Measurements from ENCODE around the gene ADTRP. TPM values are rescaled to one million over a fixed set of nuclear protein-coding genes. Genes with fewer than 3 reads are reported as not detected.

ADTRP gene
- total and polyA plus RNA-seq, 2 of the 13 experiments (the other 11 are each of a cell fraction or from before 2014, with no cell fraction given), result not detected

DNA sequence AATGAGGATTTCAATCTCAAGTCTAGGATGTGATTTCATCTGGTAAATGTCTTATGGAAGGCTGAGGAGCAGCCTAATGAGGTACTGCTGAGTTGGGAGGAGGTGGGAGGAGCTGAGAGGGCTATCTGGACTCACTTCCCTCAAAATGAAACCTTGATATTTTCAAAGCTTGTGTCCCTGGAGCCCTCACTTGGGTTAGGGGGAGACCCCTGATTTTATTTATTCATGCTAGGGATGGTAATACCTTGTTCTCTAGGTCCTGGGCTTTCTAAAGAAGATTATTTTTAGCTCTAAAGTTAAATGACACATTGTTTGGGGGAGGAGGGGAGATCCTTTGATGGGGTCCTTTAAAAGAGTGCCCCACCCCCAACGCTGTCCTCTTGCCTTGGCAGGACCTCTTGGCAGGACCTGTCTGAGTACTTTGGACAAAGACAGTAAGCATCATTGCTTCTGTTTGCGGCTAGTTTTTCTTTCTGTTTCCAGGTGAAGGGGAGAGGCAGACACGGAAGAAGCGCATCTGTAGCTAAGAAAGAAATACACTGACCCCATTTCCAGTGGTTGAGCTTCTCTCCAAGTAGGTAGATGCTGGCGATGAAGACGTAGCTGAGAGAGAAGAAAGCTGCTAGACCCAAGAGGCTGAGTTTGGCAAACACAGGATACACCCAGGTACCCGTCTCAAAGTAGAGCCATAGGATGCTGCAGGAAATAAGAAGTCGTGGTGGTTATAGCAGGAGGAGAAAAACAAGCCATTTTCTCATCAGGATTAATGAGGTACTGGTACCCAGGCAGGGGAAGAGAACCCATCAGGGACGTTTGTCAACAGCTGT is 55.6 kb downstream of the ADTRP start (continued):
- TF ChIP-seq, protein P1, sequence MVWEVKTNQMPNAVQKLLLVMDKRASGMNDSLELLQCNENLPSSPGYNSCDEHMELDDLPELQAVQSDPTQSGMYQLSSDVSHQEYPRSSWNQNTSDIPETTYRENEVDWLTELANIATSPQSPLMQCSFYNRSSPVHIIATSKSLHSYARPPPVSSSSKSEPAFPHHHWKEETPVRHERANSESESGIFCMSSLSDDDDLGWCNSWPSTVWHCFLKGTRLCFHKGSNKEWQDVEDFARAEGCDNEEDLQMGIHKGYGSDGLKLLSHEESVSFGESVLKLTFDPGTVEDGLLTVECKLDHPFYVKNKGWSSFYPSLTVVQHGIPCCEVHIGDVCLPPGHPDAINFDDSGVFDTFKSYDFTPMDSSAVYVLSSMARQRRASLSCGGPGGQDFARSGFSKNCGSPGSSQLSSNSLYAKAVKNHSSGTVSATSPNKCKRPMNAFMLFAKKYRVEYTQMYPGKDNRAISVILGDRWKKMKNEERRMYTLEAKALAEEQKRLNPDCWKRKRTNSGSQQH (CRISPR knock-in tag; IDR thresholded peaks at IDR 0.05; ENCODE audit: low read depth), result no peak
- TF ChIP-seq ZNF782 (CRISPR knock-in tag; IDR thresholded peaks at IDR 0.05; ENCODE audit: borderline replicate concordance), result no peak
- no peak for TF ChIP-seq TBL1XR1 (IDR thresholded peaks at IDR 0.05; ENCODE audit: borderline replicate concordance, low read length, partially characterized antibody)
- TF ChIP-seq, protein P2, sequence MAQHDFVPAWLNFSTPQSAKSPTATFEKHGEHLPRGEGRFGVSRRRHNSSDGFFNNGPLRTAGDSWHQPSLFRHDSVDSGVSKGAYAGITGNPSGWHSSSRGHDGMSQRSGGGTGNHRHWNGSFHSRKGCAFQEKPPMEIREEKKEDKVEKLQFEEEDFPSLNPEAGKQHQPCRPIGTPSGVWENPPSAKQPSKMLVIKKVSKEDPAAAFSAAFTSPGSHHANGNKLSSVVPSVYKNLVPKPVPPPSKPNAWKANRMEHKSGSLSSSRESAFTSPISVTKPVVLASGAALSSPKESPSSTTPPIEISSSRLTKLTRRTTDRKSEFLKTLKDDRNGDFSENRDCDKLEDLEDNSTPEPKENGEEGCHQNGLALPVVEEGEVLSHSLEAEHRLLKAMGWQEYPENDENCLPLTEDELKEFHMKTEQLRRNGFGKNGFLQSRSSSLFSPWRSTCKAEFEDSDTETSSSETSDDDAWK (CRISPR knock-in tag; IDR thresholded peaks at IDR 0.05), result no peak
- TF ChIP-seq ZNF615 (CRISPR knock-in tag; IDR thresholded peaks at IDR 0.05; ENCODE audit: borderline replicate concordance), result no peak
- TF ChIP-seq ZNF235 (CRISPR knock-in tag; IDR thresholded peaks at IDR 0.05; ENCODE audit: borderline replicate concordance), result no peak

DNA sequence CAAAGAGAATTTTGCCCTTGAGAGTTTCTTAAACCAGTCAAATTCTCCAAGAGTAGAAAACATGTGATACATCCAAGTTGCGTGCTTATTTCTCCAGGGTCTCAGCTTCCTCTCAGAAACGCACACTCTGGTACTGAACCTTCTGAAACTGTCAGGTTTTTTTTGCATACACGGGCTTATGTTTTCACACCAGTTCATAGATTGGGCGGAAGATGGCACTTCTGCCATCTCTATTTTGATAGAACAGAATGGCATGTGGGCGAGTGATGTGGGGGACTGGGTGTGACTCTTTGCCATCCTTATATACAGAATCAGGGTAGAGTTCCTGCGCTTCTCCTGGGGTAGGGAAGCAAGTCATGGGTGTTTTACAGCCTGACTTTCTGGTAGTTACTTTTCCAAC is 56.4 kb downstream of the ADTRP start:
- no peak overlapping the region for H3K4me2 ChIP-seq (ENCODE audit: low read depth, low read length)
- TF ChIP-seq, protein P3, sequence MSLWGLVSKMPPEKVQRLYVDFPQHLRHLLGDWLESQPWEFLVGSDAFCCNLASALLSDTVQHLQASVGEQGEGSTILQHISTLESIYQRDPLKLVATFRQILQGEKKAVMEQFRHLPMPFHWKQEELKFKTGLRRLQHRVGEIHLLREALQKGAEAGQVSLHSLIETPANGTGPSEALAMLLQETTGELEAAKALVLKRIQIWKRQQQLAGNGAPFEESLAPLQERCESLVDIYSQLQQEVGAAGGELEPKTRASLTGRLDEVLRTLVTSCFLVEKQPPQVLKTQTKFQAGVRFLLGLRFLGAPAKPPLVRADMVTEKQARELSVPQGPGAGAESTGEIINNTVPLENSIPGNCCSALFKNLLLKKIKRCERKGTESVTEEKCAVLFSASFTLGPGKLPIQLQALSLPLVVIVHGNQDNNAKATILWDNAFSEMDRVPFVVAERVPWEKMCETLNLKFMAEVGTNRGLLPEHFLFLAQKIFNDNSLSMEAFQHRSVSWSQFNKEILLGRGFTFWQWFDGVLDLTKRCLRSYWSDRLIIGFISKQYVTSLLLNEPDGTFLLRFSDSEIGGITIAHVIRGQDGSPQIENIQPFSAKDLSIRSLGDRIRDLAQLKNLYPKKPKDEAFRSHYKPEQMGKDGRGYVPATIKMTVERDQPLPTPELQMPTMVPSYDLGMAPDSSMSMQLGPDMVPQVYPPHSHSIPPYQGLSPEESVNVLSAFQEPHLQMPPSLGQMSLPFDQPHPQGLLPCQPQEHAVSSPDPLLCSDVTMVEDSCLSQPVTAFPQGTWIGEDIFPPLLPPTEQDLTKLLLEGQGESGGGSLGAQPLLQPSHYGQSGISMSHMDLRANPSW (CRISPR knock-in tag; IDR thresholded peaks at IDR 0.05; ENCODE audit: borderline replicate concordance), result no peak
- H3K9ac ChIP-seq (ENCODE audit: insufficient read depth, low read depth, low read length), result no peak overlapping the region
- BruUV-seq (replicated peaks), result no TSS peak
- ATAC-seq (no peak), FAIRE-seq (no peak), DNase-seq (ENCODE audit: low spot score) (no peak)
- H4K20me1 ChIP-seq (ENCODE audit: insufficient read depth, low read length), result no peaks in the 10 kb centered on the region
- H3K4me1 ChIP-seq (ENCODE audit: insufficient read depth, low read length), result no peaks in the 10 kb centered on the region
- H3K79me2 ChIP-seq (ENCODE audit: insufficient read depth, low read length), result no peaks in the 10 kb centered on the region
- H3K9me3 ChIP-seq (ENCODE audit: low read length), result no peaks in the 10 kb centered on the region
- intact Hi-C loops (cut with micrococcal nuclease; ENCODE audit: unreplicated experiment) (no loop called here), in situ Hi-C loops (cut with HindIII; ENCODE audit: extremely low pct_ligation_motif_present, low pct_unique_long_range_greater_than_20kb) (no loop called here)
- no peak overlapping the region for H3K27ac ChIP-seq (ENCODE audit: extremely low read length, insufficient read depth, low read length)
- ChIA-PET CTCF (ENCODE audit: low intra/inter-chr PET ratio, low total read pairs) (no interaction called here), POLR2A (no interaction called here)
- H3K36me3 ChIP-seq (replicated peaks in 1 of 2; ENCODE audit: control insufficient read depth in 1 of 2, insufficient read depth in 2 of 2, low read length in 2 of 2), result no peaks in the 10 kb centered on the region
- WGBS (ENCODE audit: low lambda C conversion rate), result 24% methylated on average over 6 of the region's 6 CpGs
- H3K4me3 ChIP-seq (replicated peaks in 1 of 3; ENCODE audit: insufficient read depth in 1 of 3, low read depth in 2 of 3, low read length in 3 of 3), result no peak overlapping the region
- no peak overlapping the region for H2AFZ ChIP-seq (ENCODE audit: low read length)
- no peaks in the 10 kb centered on the region; a peak in 2 of 5 replicates for H3K27me3 ChIP-seq (ENCODE audit: control insufficient read depth in 1 of 2, insufficient read depth in 2 of 2, low read length in 2 of 2)

All from HepG2 (cell line).